HG03175 (cell line): ENCODE measurements around the gene S100A12.

Experiments used
- ATAC-seq: cut with Tn5 transposase; IDR thresholded peaks from one replicate; pipeline ENCODE4 v1.9.1; 2021; ENCODE audit warnings: mild to moderate bottlenecking, moderate library complexity; ENCODE audit not compliant: unreplicated experiment

The S100A12 gene

GRCh38 chr1:153370146-153370545 lies 5.3 kb downstream of the S100A12 start:
- no peak for ATAC-seq

GRCh38 chr1:153368495-153368894 lies 6.9 kb downstream of the S100A12 start:
- ATAC-seq = no peak

- ATAC-seq = no peak
Observed at GRCh38 chr1:153367090-153367489, 8.3 kb downstream of the S100A12 start.

GRCh38 chr1:153366261-153366660 lies 9.2 kb downstream of the S100A12 start:
- ATAC-seq = no peak

- ATAC-seq = no peak
Observed at GRCh38 chr1:153365696-153366095, 9.7 kb downstream of the S100A12 start.

- ATAC-seq = no peak
Observed at GRCh38 chr1:153364766-153365666, 10.4 kb downstream of the S100A12 start.

GRCh38 chr1:153364156-153364555 lies 11.3 kb downstream of the S100A12 start:
- ATAC-seq = no peak

- ATAC-seq = no peak
Observed at GRCh38 chr1:153363641-153364040, 11.8 kb downstream of the S100A12 start.

- ATAC-seq = no peak
Observed at GRCh38 chr1:153362187-153362775, 13.1 kb downstream of the S100A12 start.

GRCh38 chr1:153361480-153362109 lies 13.8 kb downstream of the S100A12 start:
- no peak for ATAC-seq

GRCh38 chr1:153360592-153361479 lies 14.6 kb downstream of the S100A12 start:
- ATAC-seq = no peak

- no peak for ATAC-seq
Observed at GRCh38 chr1:153360190-153360589, 15.2 kb downstream of the S100A12 start.

- ATAC-seq = no peak
Observed at GRCh38 chr1:153359241-153359640, 16.2 kb downstream of the S100A12 start.

GRCh38 chr1:153358691-153358975 lies 16.8 kb downstream of the S100A12 start:
- ATAC-seq = no peak

GRCh38 chr1:153357853-153358690 lies 17.3 kb downstream of the S100A12 start, which contains the start of gene S100A9:
Gene S100A9, plus strand, starts transcription at chr1:153357854. Its CDS starts 430 bp downstream, at chr1:153358284.
- no peak for ATAC-seq

GRCh38 chr1:153357076-153357852 lies 18.2 kb downstream of the S100A12 start:
- ATAC-seq = no peak

- no peak for ATAC-seq
Observed at GRCh38 chr1:153356392-153357075, 18.9 kb downstream of the S100A12 start.

- no peak for ATAC-seq
Observed at GRCh38 chr1:153355445-153356071, 19.9 kb downstream of the S100A12 start.
